ENCODE results near the gene RAD1. TPM values are rescaled to one million over a fixed set of nuclear protein-coding genes. Genes with fewer than 3 reads are reported as not detected.

Gene RAD1
- total RNA-seq, 1 experiment from 2014 or later = 24.8 TPM

DNA sequence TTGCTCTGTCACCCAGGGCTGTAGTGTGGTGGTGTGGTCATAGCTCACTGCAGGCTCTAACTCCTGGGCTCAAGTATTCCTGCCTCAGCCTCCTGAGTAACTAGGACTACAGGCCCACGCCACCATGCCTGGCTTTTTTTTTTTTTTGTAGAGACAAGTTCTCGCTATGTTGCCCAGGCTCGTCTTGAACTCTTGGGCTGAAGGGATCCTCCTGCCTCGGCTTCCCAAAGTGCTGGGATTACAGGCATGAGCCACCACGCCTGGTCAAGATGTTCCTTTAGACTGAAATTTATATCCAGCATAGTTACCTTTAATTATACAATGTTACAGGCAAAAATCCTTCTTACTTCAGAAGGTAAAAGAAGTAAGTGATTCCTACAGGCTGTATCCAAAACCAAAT is 12.5 kb upstream of the RAD1 start (continued):
- TF ChIP-seq SP1 (IDR thresholded peaks at IDR 0.05; ENCODE audit: low read depth) (no peak), YY1 (IDR thresholded peaks at IDR 0.05; ENCODE audit: extremely low read depth, insufficient replicate concordance, low read depth, low read length) (no peak), EZH2 (IDR thresholded peaks at IDR 0.05) (no peak), EGR1 (IDR thresholded peaks at IDR 0.05; ENCODE audit: low read depth) (no peak), SIN3A (IDR thresholded peaks at IDR 0.05; ENCODE audit: low read depth) (no peak)

DNA sequence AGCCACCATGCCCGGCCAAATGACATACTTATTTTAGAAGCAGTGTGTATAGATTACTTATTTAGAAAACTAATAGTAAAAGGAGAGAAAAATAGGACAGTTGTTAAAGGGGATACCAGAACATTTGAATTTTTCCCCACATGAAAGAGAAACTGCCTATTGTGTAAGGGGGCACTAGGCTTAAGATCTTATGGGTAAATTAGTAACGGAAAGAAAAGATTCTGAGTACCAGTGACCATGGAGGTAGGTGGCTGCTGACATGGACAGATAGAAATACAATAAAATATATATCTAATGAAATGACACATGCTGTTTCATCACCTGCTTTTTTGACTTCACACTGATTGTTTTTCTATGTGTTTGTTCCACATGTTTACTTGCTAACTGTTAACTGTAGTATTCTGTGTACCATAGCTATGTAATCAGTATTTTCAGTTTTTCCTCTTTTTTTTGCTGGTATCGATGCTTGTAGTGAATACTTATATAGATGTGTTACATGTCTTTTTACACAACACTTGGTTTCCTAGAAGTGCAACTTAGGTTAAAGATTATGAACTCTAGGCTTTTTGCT is 11.1 kb upstream of the RAD1 start:
- peaks cover 18% of the 10 kb centered on the region; the same call in 1 of the 2 replicates for H4K20me1 ChIP-seq (ENCODE audit: insufficient read depth)
- intact Hi-C loops (cut with micrococcal nuclease) = loop anchor here (10.0 kb wide), 1 partner anchor 1482 kb away; the partner anchor contains the start of gene TARS1
- peaks cover 32 to 35% of the 10 kb centered on the region in 2 experiments; a peak in 3 of 4 replicates for H3K36me3 ChIP-seq (ENCODE audit: control insufficient read depth in 1 of 2, insufficient read depth in 2 of 2, low read length in 2 of 2)
- peaks cover 39 to 53% of the 10 kb centered on the region in 2 experiments for H3K4me1 ChIP-seq (ENCODE audit: control insufficient read depth in 1 of 2, insufficient read depth in 2 of 2, low read length in 2 of 2)
- no peak overlapping the region for H3K4me3 ChIP-seq (replicated peaks in 1 of 2; ENCODE audit: low read depth in 1 of 2, low read length in 2 of 2)
- no peaks in the 10 kb centered on the region for H3K9me2 ChIP-seq (ENCODE audit: insufficient read depth)
- H2AFZ ChIP-seq (ENCODE audit: low read depth, low read length, poor library complexity, severe bottlenecking) = no peak overlapping the region
- BruUV-seq (replicated peaks) = no TSS peak
- H3K79me2 ChIP-seq (ENCODE audit: insufficient read depth, low read length) = peaks cover 67% of the 10 kb centered on the region
- ChIA-PET CTCF (no interaction called here), POLR2A (no interaction called here), RAD21 (ENCODE audit: low non-redundant PET in 1 of 2, low total read pairs in 2 of 2, uncharacterized antibody in 2 of 2, unreplicated experiment in 2 of 2) (no interaction called here)
- H3K27me3 ChIP-seq (ENCODE audit: insufficient read depth, low read length) = no peaks in the 10 kb centered on the region
- H3K4me2 ChIP-seq (ENCODE audit: low read length) = no peak overlapping the region
- no peaks in the 10 kb centered on the region for H3K9me3 ChIP-seq (ENCODE audit: control insufficient read depth in 1 of 2, insufficient read depth in 1 of 2, low read depth in 1 of 2, low read length in 2 of 2)
- DNase-seq (ENCODE audit: low read depth, low spot score) (no peak), ATAC-seq (no peak)
- no peak overlapping the region for H3K9ac ChIP-seq (ENCODE audit: low read length)
- no peak overlapping the region for H3K27ac ChIP-seq (ENCODE audit: low read depth, low read length)
- TF ChIP-seq JUND (IDR thresholded peaks at IDR 0.05) = no peak
- TF ChIP-seq POLR2A (IDR thresholded peaks at IDR 0.05; ENCODE audit: borderline replicate concordance, extremely low read depth, insufficient read depth, insufficient read length) = no peak
- TF ChIP-seq SP1 (IDR thresholded peaks at IDR 0.05; ENCODE audit: low read depth) = no peak
- no peak for TF ChIP-seq SIN3A (IDR thresholded peaks at IDR 0.05; ENCODE audit: low read depth)
- no peak for TF ChIP-seq EGR1 (IDR thresholded peaks at IDR 0.05; ENCODE audit: low read depth)
- no peak for TF ChIP-seq POLR2AphosphoS5 (IDR thresholded peaks at IDR 0.05; ENCODE audit: low read depth, low read length)
- TF ChIP-seq, protein P1, sequence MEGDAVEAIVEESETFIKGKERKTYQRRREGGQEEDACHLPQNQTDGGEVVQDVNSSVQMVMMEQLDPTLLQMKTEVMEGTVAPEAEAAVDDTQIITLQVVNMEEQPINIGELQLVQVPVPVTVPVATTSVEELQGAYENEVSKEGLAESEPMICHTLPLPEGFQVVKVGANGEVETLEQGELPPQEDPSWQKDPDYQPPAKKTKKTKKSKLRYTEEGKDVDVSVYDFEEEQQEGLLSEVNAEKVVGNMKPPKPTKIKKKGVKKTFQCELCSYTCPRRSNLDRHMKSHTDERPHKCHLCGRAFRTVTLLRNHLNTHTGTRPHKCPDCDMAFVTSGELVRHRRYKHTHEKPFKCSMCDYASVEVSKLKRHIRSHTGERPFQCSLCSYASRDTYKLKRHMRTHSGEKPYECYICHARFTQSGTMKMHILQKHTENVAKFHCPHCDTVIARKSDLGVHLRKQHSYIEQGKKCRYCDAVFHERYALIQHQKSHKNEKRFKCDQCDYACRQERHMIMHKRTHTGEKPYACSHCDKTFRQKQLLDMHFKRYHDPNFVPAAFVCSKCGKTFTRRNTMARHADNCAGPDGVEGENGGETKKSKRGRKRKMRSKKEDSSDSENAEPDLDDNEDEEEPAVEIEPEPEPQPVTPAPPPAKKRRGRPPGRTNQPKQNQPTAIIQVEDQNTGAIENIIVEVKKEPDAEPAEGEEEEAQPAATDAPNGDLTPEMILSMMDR (IDR thresholded peaks at IDR 0.05 in 2 of 3, conservative IDR thresholded peaks at IDR 0.05 in 1 of 3; ENCODE audit: borderline replicate concordance in 1 of 3, insufficient read depth in 1 of 3, low read depth in 2 of 3, low read length in 2 of 3) = no peak
- no peak for TF ChIP-seq TCF7L2 (IDR thresholded peaks at IDR 0.05; ENCODE audit: borderline replicate concordance, extremely low read depth, insufficient read depth, insufficient read length)
- TF ChIP-seq, protein P2, sequence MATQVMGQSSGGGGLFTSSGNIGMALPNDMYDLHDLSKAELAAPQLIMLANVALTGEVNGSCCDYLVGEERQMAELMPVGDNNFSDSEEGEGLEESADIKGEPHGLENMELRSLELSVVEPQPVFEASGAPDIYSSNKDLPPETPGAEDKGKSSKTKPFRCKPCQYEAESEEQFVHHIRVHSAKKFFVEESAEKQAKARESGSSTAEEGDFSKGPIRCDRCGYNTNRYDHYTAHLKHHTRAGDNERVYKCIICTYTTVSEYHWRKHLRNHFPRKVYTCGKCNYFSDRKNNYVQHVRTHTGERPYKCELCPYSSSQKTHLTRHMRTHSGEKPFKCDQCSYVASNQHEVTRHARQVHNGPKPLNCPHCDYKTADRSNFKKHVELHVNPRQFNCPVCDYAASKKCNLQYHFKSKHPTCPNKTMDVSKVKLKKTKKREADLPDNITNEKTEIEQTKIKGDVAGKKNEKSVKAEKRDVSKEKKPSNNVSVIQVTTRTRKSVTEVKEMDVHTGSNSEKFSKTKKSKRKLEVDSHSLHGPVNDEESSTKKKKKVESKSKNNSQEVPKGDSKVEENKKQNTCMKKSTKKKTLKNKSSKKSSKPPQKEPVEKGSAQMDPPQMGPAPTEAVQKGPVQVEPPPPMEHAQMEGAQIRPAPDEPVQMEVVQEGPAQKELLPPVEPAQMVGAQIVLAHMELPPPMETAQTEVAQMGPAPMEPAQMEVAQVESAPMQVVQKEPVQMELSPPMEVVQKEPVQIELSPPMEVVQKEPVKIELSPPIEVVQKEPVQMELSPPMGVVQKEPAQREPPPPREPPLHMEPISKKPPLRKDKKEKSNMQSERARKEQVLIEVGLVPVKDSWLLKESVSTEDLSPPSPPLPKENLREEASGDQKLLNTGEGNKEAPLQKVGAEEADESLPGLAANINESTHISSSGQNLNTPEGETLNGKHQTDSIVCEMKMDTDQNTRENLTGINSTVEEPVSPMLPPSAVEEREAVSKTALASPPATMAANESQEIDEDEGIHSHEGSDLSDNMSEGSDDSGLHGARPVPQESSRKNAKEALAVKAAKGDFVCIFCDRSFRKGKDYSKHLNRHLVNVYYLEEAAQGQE (IDR thresholded peaks at IDR 0.05; ENCODE audit: low read depth) = no peak
- TF ChIP-seq CEBPB (IDR thresholded peaks at IDR 0.05; ENCODE audit: low read depth) = no peak
- TF ChIP-seq ELF1 (IDR thresholded peaks at IDR 0.05; ENCODE audit: borderline replicate concordance, low read depth) = no peak
- TF ChIP-seq, protein P3, sequence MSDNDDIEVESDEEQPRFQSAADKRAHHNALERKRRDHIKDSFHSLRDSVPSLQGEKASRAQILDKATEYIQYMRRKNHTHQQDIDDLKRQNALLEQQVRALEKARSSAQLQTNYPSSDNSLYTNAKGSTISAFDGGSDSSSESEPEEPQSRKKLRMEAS (IDR thresholded peaks at IDR 0.05) = no peak
- no peak for TF ChIP-seq YY1 (IDR thresholded peaks at IDR 0.05; ENCODE audit: extremely low read depth, insufficient replicate concordance, low read depth, low read length)
- no peak for TF ChIP-seq ZNF274 (IDR thresholded peaks at IDR 0.05; ENCODE audit: low read depth, low read length)
- TF ChIP-seq, protein P4, sequence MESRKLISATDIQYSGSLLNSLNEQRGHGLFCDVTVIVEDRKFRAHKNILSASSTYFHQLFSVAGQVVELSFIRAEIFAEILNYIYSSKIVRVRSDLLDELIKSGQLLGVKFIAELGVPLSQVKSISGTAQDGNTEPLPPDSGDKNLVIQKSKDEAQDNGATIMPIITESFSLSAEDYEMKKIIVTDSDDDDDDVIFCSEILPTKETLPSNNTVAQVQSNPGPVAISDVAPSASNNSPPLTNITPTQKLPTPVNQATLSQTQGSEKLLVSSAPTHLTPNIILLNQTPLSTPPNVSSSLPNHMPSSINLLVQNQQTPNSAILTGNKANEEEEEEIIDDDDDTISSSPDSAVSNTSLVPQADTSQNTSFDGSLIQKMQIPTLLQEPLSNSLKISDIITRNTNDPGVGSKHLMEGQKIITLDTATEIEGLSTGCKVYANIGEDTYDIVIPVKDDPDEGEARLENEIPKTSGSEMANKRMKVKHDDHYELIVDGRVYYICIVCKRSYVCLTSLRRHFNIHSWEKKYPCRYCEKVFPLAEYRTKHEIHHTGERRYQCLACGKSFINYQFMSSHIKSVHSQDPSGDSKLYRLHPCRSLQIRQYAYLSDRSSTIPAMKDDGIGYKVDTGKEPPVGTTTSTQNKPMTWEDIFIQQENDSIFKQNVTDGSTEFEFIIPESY (IDR thresholded peaks at IDR 0.05; ENCODE audit: extremely low read depth, insufficient replicate concordance, low read length) = no peak
- no peak for TF ChIP-seq ZFX (IDR thresholded peaks at IDR 0.05)
- TF ChIP-seq RAD21 (IDR thresholded peaks at IDR 0.05; ENCODE audit: low read depth) = no peak

Data from HCT116 (cell line).